SK-N-SH treated with all-trans-retinoic acid at 6 μM for 48 hours (cell line): ENCODE measurements around the gene FAR2.
"Not testable (repeated sequence)": the region's sequence is repeated elsewhere in the genome, so short reads cannot be mapped to it uniquely, and the experiment has no call there.

ENCODE experiments used
- ATAC-seq: fragments of 200-7000 bp; cut with Tn5 transposase; 3 replicates; pipeline ENCODE4 v1.9.1; 2020; ENCODE audit warnings: mild to moderate bottlenecking, moderate library complexity
- ARNTL ChIP-seq: fragments of 450-650 bp; formaldehyde crosslinking; IDR thresholded peaks from 2 replicates; pipeline ENCODE4 v1.5.0; 2020; ENCODE audit warnings: low read depth, mild to moderate bottlenecking, moderate library complexity, borderline replicate concordance
- BACH2 ChIP-seq: fragments of 250-450 bp; sonication (Bioruptor Pico); IDR thresholded peaks from 2 replicates; pipeline ENCODE4 v1.9.0; 2021; ENCODE audit warnings: mild to moderate bottlenecking, borderline replicate concordance
- CSDC2 ChIP-seq: fragments of 250-450 bp; sonication (Bioruptor Pico); IDR thresholded peaks from 2 replicates; pipeline ENCODE4 v1.5.0; 2020; ENCODE audit warnings: mild to moderate bottlenecking, moderate library complexity
- ESRRG ChIP-seq: fragments of 250-450 bp; sonication (Bioruptor Pico); IDR thresholded peaks from 2 replicates; pipeline ENCODE4 v1.6.1; 2021; ENCODE audit warnings: mild to moderate bottlenecking
- GLIS3 ChIP-seq: fragments of 250-450 bp; sonication (Bioruptor Pico); IDR thresholded peaks from 2 replicates; pipeline ENCODE4 v1.5.0; 2020; ENCODE audit warnings: mild to moderate bottlenecking, moderate library complexity
- ISL1 ChIP-seq: fragments of 250-450 bp; sonication (Bioruptor Pico); IDR thresholded peaks from 2 replicates; pipeline ENCODE4 v2.1.2; 2022; ENCODE audit warnings: mild to moderate bottlenecking, moderate library complexity
- OSR1 ChIP-seq: fragments of 250-450 bp; sonication (Bioruptor Pico); IDR thresholded peaks from 2 replicates; pipeline ENCODE4 v1.8.0; 2022; ENCODE audit warnings: moderate library complexity, mild to moderate bottlenecking, inconsistent platforms
- PPARA ChIP-seq: fragments of 250-450 bp; sonication (Bioruptor Pico); IDR thresholded peaks from 2 replicates; pipeline ENCODE4 v1.5.0; 2020; ENCODE audit warnings: mild to moderate bottlenecking, borderline replicate concordance
- RARB ChIP-seq: fragments of 250-450 bp; sonication (Bioruptor Pico); IDR thresholded peaks from 2 replicates; pipeline ENCODE4 v1.8.0; 2021; ENCODE audit warnings: mild to moderate bottlenecking, moderate library complexity
- SNAI2 ChIP-seq: fragments of 250-450 bp; sonication (Bioruptor Pico); IDR thresholded peaks from 2 replicates; pipeline ENCODE4 v1.5.0; 2020; ENCODE audit warnings: mild to moderate bottlenecking, moderate library complexity
- TCF4 ChIP-seq: fragments of 250-450 bp; sonication (Bioruptor Pico); IDR thresholded peaks from 2 replicates; pipeline ENCODE4 v1.8.0; 2021; ENCODE audit warnings: mild to moderate bottlenecking, moderate library complexity, borderline replicate concordance
- TOX ChIP-seq: fragments of 250-450 bp; sonication (Bioruptor Pico); IDR thresholded peaks from 2 replicates; pipeline ENCODE4 v1.8.0; 2021; ENCODE audit warnings: mild to moderate bottlenecking, moderate library complexity, borderline replicate concordance
- ZC3H10 ChIP-seq: fragments of 250-450 bp; sonication (Bioruptor Pico); IDR thresholded peaks from 2 replicates; pipeline ENCODE4 v1.5.1; 2021; ENCODE audit warnings: mild to moderate bottlenecking, moderate library complexity
- ZFP3 ChIP-seq: fragments of 250-450 bp; sonication (Bioruptor Pico); IDR thresholded peaks from 2 replicates; pipeline ENCODE4 v1.5.0; 2020; ENCODE audit warnings: mild to moderate bottlenecking, moderate library complexity
- ZNF565 ChIP-seq: fragments of 450-650 bp; formaldehyde crosslinking; conservative IDR thresholded peaks from 2 replicates; pipeline ENCODE4 v1.5.0; 2020; ENCODE audit warnings: low read depth, mild to moderate bottlenecking, moderate library complexity
- ZNF70 ChIP-seq: fragments of 450-650 bp; formaldehyde crosslinking; IDR thresholded peaks from 2 replicates; pipeline ENCODE4 v1.5.0; 2020; ENCODE audit warnings: mild to moderate bottlenecking, moderate library complexity
- ZNF8 ChIP-seq: fragments of 450-650 bp; formaldehyde crosslinking; IDR thresholded peaks from 2 replicates; pipeline ENCODE4 v1.5.0; 2020; ENCODE audit warnings: mild to moderate bottlenecking, moderate library complexity
- TF ChIP-seq, protein P1 (sequence below): fragments of 250-450 bp; sonication (Bioruptor Pico); IDR thresholded peaks from 2 replicates; pipeline ENCODE4 v1.5.1; 2020; ENCODE audit warnings: low read depth, mild to moderate bottlenecking, moderate library complexity
- TF ChIP-seq, protein P2 (sequence below): fragments of 250-450 bp; sonication (Bioruptor Pico); IDR thresholded peaks from 2 replicates; pipeline ENCODE4 v1.8.0; 2021; ENCODE audit warnings: low read depth, mild to moderate bottlenecking, moderate library complexity, borderline replicate concordance
- TF ChIP-seq, protein P3 (sequence below): fragments of 250-450 bp; sonication (Bioruptor Pico); IDR thresholded peaks from 2 replicates; pipeline ENCODE4 v1.8.0; 2020; ENCODE audit warnings: mild to moderate bottlenecking, moderate library complexity, borderline replicate concordance
- TF ChIP-seq, protein P4 (sequence below): fragments of 250-450 bp; sonication (Bioruptor Pico); IDR thresholded peaks from 2 replicates; pipeline ENCODE4 v1.5.0; 2020; ENCODE audit warnings: mild to moderate bottlenecking, moderate library complexity

The FAR2 gene

DNA sequence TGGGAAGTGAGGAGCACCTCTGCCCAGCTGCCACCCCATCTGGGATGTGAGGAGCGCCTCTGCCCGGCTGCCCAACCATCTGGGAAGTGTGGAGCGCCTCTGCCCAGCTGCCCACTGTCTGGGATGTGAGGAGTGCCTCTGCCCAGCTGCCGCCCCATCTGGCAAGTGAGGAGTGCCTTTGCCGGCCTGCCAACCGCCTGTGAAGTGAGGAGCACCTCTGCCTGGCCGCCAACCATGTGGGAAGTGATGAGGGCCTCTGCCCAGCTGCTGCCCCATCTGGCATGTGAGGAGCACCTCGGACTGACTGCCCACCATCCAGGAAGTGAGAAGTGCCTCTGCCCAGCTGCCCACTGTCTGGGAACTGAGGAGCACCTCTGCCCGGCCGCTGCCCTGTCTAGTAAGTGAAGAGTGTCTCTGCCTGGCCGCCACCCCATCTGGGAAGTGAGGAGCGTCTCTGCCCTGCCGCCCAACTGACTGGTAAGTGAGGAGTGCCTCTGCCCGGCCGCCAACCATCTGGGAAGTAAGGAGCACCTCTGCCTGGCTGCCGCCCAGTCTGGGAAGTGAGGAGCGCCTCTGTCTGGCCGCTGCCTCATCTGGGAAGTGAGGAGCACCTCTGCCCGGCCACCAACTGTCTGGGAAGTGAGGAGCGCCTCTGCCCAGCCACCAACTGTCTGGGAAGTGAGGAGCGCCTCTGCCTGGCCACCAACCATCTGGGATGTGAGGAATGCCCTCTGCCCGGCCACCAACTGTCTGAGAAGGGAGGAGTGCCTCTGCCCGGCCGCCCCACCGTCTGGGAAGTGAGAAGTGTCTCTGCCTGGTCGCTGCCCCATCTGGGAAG, 22.6 kb downstream of the FAR2 start:
- TF ChIP-seq TCF4 (CRISPR knock-in tag) (no peak), ISL1 (CRISPR knock-in tag) (no peak), ZC3H10 (CRISPR knock-in tag) (no peak), OSR1 (CRISPR knock-in tag) (no peak)
- TF ChIP-seq, protein P1, sequence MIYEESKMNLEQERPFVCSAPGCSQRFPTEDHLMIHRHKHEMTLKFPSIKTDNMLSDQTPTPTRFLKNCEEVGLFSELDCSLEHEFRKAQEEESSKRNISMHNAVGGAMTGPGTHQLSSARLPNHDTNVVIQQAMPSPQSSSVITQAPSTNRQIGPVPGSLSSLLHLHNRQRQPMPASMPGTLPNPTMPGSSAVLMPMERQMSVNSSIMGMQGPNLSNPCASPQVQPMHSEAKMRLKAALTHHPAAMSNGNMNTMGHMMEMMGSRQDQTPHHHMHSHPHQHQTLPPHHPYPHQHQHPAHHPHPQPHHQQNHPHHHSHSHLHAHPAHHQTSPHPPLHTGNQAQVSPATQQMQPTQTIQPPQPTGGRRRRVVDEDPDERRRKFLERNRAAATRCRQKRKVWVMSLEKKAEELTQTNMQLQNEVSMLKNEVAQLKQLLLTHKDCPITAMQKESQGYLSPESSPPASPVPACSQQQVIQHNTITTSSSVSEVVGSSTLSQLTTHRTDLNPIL (CRISPR knock-in tag), result no peak
- TF ChIP-seq, all 23 proteins: peak for 0
- no peak for ATAC-seq

DNA sequence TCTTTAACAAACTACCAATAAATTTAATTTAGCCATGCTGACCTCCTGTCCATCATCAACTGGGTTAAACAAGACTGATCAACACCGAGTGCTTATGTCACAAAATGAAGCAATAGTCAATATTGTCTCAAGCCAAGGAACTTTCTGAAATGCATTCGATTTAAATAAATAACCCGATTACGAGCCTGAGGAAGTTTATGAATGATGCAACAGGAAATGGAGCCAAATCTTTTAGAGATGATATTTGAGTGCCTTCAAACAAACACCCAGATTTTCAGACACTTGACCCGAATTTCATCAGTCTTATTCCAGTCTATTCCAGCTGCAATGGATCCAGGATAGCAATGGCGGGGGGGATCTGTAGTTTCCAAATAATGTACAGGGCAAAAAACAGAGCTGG, 27.9 kb downstream of the FAR2 start:
- ATAC-seq, result no peak
- TF ChIP-seq TCF4 (CRISPR knock-in tag), result no peak
- TF ChIP-seq PPARA, result no peak
- TF ChIP-seq OSR1 (CRISPR knock-in tag), result no peak
- TF ChIP-seq ARNTL (CRISPR knock-in tag), result no peak
- no peak for TF ChIP-seq RARB (CRISPR knock-in tag)
- TF ChIP-seq TOX (CRISPR knock-in tag), result no peak

DNA sequence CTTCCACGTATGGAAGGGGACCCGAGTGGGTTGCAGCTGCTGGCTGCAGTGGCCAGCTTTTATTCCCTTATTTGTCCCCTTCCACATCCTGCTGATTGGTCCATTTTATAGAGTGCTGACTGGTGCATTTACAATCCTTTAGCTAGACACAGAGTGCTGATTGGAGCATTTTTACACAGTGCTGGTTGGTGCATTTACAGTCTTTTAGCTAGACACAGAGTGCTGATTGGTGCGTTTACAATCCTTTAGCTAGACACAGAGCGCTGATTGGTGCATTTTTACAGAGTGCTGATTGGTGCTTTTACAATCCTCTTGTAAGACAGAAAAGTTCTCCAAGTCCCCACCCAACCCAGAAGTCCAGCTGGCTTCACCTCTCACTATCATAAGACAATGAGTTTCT, 33.2 kb downstream of the FAR2 start:
- not testable (repeated sequence) for ATAC-seq

DNA sequence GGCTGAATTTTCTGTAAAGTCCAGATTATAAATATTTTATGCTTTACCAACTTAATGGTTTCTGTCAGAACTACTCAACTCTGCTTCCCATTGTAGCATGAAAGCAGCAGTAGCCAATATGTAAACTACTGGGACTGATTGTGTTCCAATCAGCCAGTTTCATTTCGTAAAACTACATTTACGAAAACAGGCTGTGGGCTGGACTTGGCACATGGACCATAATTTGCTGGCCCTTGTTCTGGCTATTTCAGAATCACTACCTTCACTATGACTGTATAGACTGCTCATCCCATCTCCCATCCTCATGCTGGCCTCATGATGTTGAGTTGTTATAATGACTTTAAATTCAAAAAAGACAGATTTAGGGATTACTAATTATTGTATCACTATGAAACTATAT, 38.7 kb downstream of the FAR2 start:
- no peak for ATAC-seq

DNA sequence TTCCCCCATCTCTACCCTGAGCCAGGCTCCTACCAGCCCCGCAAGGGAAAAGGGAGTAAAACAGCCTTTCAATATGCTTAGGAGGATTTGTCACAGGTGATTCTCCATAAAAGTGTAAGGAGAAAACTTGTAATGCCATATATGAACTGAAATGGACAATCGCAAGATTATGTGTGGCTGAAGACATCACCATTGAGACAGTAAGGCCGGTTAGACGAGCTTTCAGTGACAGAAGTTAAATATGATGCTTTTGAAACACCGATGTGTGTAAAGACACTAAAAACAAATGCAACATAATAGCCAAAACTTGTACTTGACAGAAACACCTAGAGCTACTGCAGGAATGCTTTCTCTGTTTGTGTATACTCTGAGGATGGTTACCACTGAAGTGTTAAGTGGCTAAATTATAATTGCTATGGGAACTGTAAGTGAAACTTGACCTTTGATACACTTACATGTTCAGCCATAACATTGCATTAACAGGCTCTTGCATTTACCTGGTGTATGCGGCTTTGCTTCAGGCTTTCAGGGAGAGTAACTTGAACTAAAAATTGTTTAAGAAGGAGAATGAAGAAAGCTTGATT, 42.3 kb downstream of the FAR2 start:
- ATAC-seq, result no peak
- TF ChIP-seq SNAI2 (no peak), ZNF70 (CRISPR knock-in tag) (no peak), ESRRG (CRISPR knock-in tag) (no peak), GLIS3 (no peak), BACH2 (CRISPR knock-in tag) (no peak), CSDC2 (no peak), ISL1 (CRISPR knock-in tag) (no peak), ARNTL (CRISPR knock-in tag) (no peak), ZNF8 (CRISPR knock-in tag) (no peak)
- TF ChIP-seq, protein P1 (CRISPR knock-in tag), result no peak
- TF ChIP-seq, protein P2, sequence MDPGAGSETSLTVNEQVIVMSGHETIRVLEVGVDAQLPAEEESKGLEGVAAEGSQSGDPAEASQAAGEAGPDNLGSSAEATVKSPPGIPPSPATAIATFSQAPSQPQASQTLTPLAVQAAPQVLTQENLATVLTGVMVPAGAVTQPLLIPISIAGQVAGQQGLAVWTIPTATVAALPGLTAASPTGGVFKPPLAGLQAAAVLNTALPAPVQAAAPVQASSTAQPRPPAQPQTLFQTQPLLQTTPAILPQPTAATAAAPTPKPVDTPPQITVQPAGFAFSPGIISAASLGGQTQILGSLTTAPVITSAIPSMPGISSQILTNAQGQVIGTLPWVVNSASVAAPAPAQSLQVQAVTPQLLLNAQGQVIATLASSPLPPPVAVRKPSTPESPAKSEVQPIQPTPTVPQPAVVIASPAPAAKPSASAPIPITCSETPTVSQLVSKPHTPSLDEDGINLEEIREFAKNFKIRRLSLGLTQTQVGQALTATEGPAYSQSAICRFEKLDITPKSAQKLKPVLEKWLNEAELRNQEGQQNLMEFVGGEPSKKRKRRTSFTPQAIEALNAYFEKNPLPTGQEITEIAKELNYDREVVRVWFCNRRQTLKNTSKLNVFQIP (CRISPR knock-in tag), result no peak

More for the DNA sequence above, 38.7 kb downstream of the FAR2 start:
- TF ChIP-seq ARNTL (CRISPR knock-in tag) (no peak), SNAI2 (no peak), ZNF565 (CRISPR knock-in tag) (no peak), ZNF70 (CRISPR knock-in tag) (no peak), BACH2 (CRISPR knock-in tag) (no peak), ZFP3 (no peak), OSR1 (CRISPR knock-in tag) (no peak), GLIS3 (no peak)
- TF ChIP-seq, protein P3, sequence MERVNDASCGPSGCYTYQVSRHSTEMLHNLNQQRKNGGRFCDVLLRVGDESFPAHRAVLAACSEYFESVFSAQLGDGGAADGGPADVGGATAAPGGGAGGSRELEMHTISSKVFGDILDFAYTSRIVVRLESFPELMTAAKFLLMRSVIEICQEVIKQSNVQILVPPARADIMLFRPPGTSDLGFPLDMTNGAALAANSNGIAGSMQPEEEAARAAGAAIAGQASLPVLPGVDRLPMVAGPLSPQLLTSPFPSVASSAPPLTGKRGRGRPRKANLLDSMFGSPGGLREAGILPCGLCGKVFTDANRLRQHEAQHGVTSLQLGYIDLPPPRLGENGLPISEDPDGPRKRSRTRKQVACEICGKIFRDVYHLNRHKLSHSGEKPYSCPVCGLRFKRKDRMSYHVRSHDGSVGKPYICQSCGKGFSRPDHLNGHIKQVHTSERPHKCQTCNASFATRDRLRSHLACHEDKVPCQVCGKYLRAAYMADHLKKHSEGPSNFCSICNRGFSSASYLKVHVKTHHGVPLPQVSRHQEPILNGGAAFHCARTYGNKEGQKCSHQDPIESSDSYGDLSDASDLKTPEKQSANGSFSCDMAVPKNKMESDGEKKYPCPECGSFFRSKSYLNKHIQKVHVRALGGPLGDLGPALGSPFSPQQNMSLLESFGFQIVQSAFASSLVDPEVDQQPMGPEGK (CRISPR knock-in tag), result no peak
- TF ChIP-seq, protein P4, sequence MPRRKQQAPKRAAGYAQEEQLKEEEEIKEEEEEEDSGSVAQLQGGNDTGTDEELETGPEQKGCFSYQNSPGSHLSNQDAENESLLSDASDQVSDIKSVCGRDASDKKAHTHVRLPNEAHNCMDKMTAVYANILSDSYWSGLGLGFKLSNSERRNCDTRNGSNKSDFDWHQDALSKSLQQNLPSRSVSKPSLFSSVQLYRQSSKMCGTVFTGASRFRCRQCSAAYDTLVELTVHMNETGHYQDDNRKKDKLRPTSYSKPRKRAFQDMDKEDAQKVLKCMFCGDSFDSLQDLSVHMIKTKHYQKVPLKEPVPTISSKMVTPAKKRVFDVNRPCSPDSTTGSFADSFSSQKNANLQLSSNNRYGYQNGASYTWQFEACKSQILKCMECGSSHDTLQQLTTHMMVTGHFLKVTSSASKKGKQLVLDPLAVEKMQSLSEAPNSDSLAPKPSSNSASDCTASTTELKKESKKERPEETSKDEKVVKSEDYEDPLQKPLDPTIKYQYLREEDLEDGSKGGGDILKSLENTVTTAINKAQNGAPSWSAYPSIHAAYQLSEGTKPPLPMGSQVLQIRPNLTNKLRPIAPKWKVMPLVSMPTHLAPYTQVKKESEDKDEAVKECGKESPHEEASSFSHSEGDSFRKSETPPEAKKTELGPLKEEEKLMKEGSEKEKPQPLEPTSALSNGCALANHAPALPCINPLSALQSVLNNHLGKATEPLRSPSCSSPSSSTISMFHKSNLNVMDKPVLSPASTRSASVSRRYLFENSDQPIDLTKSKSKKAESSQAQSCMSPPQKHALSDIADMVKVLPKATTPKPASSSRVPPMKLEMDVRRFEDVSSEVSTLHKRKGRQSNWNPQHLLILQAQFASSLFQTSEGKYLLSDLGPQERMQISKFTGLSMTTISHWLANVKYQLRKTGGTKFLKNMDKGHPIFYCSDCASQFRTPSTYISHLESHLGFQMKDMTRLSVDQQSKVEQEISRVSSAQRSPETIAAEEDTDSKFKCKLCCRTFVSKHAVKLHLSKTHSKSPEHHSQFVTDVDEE, result no peak
- TF ChIP-seq, all 23 proteins: peak for 0
